ENCODE measurements around the gene CACTIN.
"Not testable (repeated sequence)": the region's sequence is repeated elsewhere in the genome, so short reads cannot be mapped to it uniquely, and the experiment has no call there.

Gene CACTIN

GRCh38 chr19:3645067-3645396 is 18.4 kb upstream of the CACTIN start:
- no peak for DNase-seq

GRCh38 chr19:3644351-3645066 is 17.9 kb upstream of the CACTIN start:
- DNase-seq = no peak

GRCh38 chr19:3643674-3644313 is 17.2 kb upstream of the CACTIN start:
- no peak for DNase-seq

- DNase-seq = no peak
These were observed 16.5 kb upstream of the CACTIN start for GRCh38 chr19:3642987-3643673.

GRCh38 chr19:3642296-3642695 is 15.7 kb upstream of the CACTIN start:
- DNase-seq = no peak

GRCh38 chr19:3641515-3642269 is 15.1 kb upstream of the CACTIN start:
- no peak for DNase-seq

GRCh38 chr19:3639479-3639878 is 12.9 kb upstream of the CACTIN start:
- no peak for DNase-seq

- no peak for DNase-seq
These were observed 11.9 kb upstream of the CACTIN start for GRCh38 chr19:3638208-3639193.

- DNase-seq = no peak
These were observed 11.0 kb upstream of the CACTIN start for GRCh38 chr19:3637621-3638020.

- no peak for DNase-seq
These were observed 10.4 kb upstream of the CACTIN start for GRCh38 chr19:3636962-3637361.

GRCh38 chr19:3636506-3636905 is 9.9 kb upstream of the CACTIN start:
- no peak for DNase-seq

- DNase-seq = no peak
These were observed 8.0 kb upstream of the CACTIN start for GRCh38 chr19:3634496-3635045.

- no peak for DNase-seq
These were observed 7.0 kb upstream of the CACTIN start for GRCh38 chr19:3633559-3633988.

- DNase-seq = no peak
These were observed 6.4 kb upstream of the CACTIN start for GRCh38 chr19:3632739-3633558.

- no peak for DNase-seq
These were observed 5.5 kb upstream of the CACTIN start for GRCh38 chr19:3632098-3632497.

- no peak for DNase-seq
These were observed 4.7 kb upstream of the CACTIN start for GRCh38 chr19:3631053-3631861.

- DNase-seq = not testable (repeated sequence)
These were observed 2.2 kb upstream of the CACTIN start for GRCh38 chr19:3628766-3629165.

- DNase-seq = no peak
These were observed 747 bp upstream of the CACTIN start for GRCh38 chr19:3627351-3627723.

- no peak for DNase-seq
These were observed 556 bp downstream of the CACTIN start for GRCh38 chr19:3625996-3626472.

GRCh38 chr19:3623716-3624115 is 2.9 kb downstream of the CACTIN start:
- no peak for DNase-seq

Data from central memory CD4-positive, alpha-beta T cell (primary cell).